Measurements from ENCODE around the gene EDDM13. TPM values are rescaled to one million over a fixed set of nuclear protein-coding genes. Genes with fewer than 3 reads are reported as not detected.

EDDM13 gene
- total and polyA plus RNA-seq, 7 donors: 0.62 TPM; not detected in 6

DNA sequence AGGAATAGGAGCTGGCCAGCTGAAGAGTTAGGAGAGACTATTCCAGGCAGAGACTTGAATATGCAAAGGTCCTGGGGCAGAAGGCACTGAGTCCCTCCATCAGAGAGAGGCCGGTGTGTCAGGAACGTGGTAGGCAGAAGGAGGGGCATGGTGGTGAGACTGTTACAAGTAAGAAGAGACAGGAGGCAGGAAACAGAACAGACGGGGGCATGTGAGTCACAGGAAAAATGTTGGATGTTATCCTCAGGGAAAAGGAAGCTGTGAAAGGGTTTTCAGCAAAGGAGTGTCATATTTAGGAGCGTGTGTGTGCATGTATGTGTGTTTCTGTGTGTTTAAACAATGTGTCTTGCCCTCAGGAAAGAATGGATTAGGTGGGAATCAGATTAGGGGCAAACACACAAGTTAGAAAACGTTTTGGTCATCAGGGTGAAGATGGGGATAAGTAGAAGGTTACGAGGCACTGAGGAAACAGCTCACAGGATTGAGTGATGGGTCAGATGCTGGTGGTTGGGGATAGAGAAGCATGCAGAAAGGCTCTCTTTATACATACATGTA, 1.1 kb downstream of the EDDM13 start:
- TF ChIP-seq, protein P1, sequence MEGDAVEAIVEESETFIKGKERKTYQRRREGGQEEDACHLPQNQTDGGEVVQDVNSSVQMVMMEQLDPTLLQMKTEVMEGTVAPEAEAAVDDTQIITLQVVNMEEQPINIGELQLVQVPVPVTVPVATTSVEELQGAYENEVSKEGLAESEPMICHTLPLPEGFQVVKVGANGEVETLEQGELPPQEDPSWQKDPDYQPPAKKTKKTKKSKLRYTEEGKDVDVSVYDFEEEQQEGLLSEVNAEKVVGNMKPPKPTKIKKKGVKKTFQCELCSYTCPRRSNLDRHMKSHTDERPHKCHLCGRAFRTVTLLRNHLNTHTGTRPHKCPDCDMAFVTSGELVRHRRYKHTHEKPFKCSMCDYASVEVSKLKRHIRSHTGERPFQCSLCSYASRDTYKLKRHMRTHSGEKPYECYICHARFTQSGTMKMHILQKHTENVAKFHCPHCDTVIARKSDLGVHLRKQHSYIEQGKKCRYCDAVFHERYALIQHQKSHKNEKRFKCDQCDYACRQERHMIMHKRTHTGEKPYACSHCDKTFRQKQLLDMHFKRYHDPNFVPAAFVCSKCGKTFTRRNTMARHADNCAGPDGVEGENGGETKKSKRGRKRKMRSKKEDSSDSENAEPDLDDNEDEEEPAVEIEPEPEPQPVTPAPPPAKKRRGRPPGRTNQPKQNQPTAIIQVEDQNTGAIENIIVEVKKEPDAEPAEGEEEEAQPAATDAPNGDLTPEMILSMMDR (IDR thresholded peaks at IDR 0.05): no peak
- Histone ChIP-seq H3K27ac (no peak overlapping the region), H3K9me3 (no peaks in the 10 kb centered on the region), H3K4me3 (no peak overlapping the region), H3K36me3 (ENCODE audit: insufficient read depth in 1 of 2, low read depth in 1 of 2) (no peaks in the 10 kb centered on the region), H3K4me1 (no peaks in the 10 kb centered on the region), H3K27me3 (ENCODE audit: insufficient read depth in 3 of 3, low read length in 2 of 3) (no peaks in the 10 kb centered on the region)
- WGBS, 3 donors: 45 to 50% (median 48%) methylated on average over 6 of the region's 6 CpGs
- DNase-seq (no peak), ATAC-seq (no peak)
- intact Hi-C loops (cut with DNase I): no loop called here

GRCh38 chr19:56282809-56283208, 10.3 kb downstream of the EDDM13 start:
- no peak overlapping the region for H3K4me3 ChIP-seq
- TF ChIP-seq, protein P1 (IDR thresholded peaks at IDR 0.05): no peak
- no peaks in the 10 kb centered on the region for H3K4me1 ChIP-seq
- no peaks in the 10 kb centered on the region for H3K36me3 ChIP-seq (ENCODE audit: insufficient read depth in 1 of 2, low read depth in 1 of 2)
- no peaks in the 10 kb centered on the region for H3K9me3 ChIP-seq
- no peak for DNase-seq
- no peak overlapping the region for H3K27ac ChIP-seq
- no peaks in the 10 kb centered on the region for H3K27me3 ChIP-seq (ENCODE audit: insufficient read depth in 3 of 3, low read length in 2 of 3)
- no peak for ATAC-seq
- intact Hi-C loops (cut with DNase I): no loop called here
- 95 to 97% (median 95%) methylated on average over 4 of the region's 4 CpGs for WGBS, 3 donors

DNA sequence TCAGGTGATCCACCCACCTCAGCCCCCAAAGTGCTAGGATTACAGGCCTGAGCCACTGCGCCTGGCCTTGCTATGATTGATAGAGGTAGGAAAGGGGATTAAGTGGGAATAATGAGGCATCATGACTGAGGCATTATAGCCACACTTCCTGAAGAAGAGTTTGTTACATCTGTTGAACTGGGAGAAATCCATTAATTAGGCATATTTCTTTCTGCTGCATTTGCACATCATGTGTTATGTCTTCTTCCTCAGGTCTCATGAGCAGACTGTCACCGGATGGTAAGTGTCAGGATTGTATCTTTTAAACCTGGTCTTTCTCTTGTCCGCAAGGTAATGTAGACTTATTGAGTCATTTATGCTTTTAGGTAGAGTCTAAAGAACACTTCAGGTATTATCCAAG, 12.2 kb downstream of the EDDM13 start:
- intact Hi-C loops (cut with DNase I): no loop called here
- no peak for ATAC-seq
- no peaks in the 10 kb centered on the region for H3K36me3 ChIP-seq (ENCODE audit: insufficient read depth in 1 of 2, low read depth in 1 of 2)
- no peak for DNase-seq
- no peaks in the 10 kb centered on the region for H3K9me3 ChIP-seq
- H3K4me3 ChIP-seq: no peak overlapping the region
- H3K4me1 ChIP-seq: no peaks in the 10 kb centered on the region
- H3K27me3 ChIP-seq (ENCODE audit: insufficient read depth in 3 of 3, low read length in 2 of 3): no peaks in the 10 kb centered on the region
- TF ChIP-seq, protein P1 (IDR thresholded peaks at IDR 0.05): no peak
- 92 to 96% (median 93%) methylated on average over 3 of the region's 3 CpGs for WGBS, 3 donors
- H3K27ac ChIP-seq: no peak overlapping the region

DNA sequence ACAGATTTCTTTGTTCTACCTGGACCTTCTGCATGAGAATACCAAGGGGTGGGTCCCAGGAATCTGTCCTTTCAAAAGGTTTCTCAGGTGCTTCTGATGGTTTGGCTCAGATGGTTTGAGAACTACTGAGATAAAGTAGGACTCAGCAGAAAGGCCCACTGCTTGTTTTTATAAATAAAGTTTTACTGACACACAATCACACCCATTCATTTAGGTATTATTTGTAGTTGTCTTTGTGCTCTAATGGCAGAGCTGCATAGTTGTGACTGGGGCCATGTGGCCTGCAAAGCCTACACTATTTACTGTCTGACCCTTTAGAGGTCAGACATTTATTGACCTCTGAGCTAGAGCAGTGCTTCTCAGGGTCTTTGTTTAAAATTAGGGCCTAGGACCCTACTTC, 17.6 kb downstream of the EDDM13 start:
- Histone ChIP-seq H3K27ac (no peak overlapping the region), H3K36me3 (ENCODE audit: insufficient read depth in 1 of 2, low read depth in 1 of 2) (peaks cover 0 to 16% of the 10 kb centered on the region in 2 donors), H3K4me1 (no peaks in the 10 kb centered on the region), H3K27me3 (ENCODE audit: insufficient read depth in 3 of 3, low read length in 2 of 3) (no peaks in the 10 kb centered on the region), H3K4me3 (no peak overlapping the region), H3K9me3 (no peaks in the 10 kb centered on the region)
- TF ChIP-seq, protein P1 (IDR thresholded peaks at IDR 0.05): no peak
- ATAC-seq: no peak
- intact Hi-C loops (cut with DNase I): no loop called here
- no peak for DNase-seq

DNA sequence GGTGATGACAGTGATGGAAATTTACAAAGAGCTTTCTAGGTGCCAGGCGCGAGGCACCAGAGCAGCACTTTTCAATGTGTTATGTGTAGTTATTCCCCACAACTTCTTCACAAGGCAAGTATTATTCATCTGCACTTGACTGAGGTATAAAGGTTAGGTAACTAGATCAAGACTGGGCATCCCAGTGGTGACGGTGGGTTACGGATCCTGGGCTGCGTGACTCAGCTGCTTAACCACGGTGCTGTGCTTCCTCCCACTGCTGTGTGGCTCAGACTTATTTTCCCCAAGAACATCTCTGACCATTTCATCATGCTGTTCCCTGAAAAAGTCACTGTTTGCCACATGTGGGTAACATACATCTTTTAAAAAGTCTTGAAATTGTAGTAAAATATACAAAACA, 19.3 kb downstream of the EDDM13 start:
- no peaks in the 10 kb centered on the region for H3K9me3 ChIP-seq
- intact Hi-C loops (cut with DNase I): no loop called here
- DNase-seq: no peak
- no peak overlapping the region for H3K27ac ChIP-seq
- H3K4me3 ChIP-seq: no peak overlapping the region
- TF ChIP-seq, protein P1 (IDR thresholded peaks at IDR 0.05): no peak
- 94 to 98% (median 98%) methylated on average over 6 of the region's 6 CpGs for WGBS, 3 donors
- no peaks in the 10 kb centered on the region for H3K4me1 ChIP-seq
- H3K36me3 ChIP-seq (ENCODE audit: insufficient read depth in 1 of 2, low read depth in 1 of 2): peaks cover 0 to 24% of the 10 kb centered on the region in 2 donors
- H3K27me3 ChIP-seq (ENCODE audit: insufficient read depth in 3 of 3, low read length in 2 of 3): no peaks in the 10 kb centered on the region
- no peak for ATAC-seq

Measured in psoas muscle (tissue), 8 donors.